ENCODE data around the gene FMNL3. TPM values are rescaled to one million over a fixed set of nuclear protein-coding genes. Genes with fewer than 3 reads are reported as not detected.
"Not testable (repeated sequence)": the region's sequence is repeated elsewhere in the genome, so short reads cannot be mapped to it uniquely, and the experiment has no call there.

The FMNL3 gene
- polyA plus RNA-seq, 1 of the 3 experiments (the other 2 are of a cell fraction) = 10.2 TPM

- H3F3A ChIP-seq (replicated peaks; ENCODE audit: insufficient read depth); H3K4me1 ChIP-seq (ENCODE audit: control insufficient read depth in 1 of 2, insufficient read depth in 2 of 2, low read depth in 1 of 2, low read length in 1 of 2); H2AFZ ChIP-seq (ENCODE audit: low read depth); H3K9me2 ChIP-seq; H4K20me1 ChIP-seq (ENCODE audit: insufficient read depth); H3K4me3 ChIP-seq (ENCODE audit: low read depth in 2 of 2, low read length in 1 of 2); DNase-seq; H3K9me3 ChIP-seq; H3K36me3 ChIP-seq (replicated peaks in 1 of 2; ENCODE audit: control insufficient read depth in 1 of 2, insufficient read depth in 2 of 2, low read length in 1 of 2); H3K4me2 ChIP-seq; POLR2A ChIA-PET; H3K27me3 ChIP-seq (ENCODE audit: insufficient read depth); H3K79me2 ChIP-seq (ENCODE audit: insufficient read depth); H3K27ac ChIP-seq (ENCODE audit: low read depth in 2 of 2, low read length in 1 of 2); H3K9ac ChIP-seq: not testable (repeated sequence)
- 94% methylated on average over 4 of the region's 4 CpGs for WGBS (ENCODE audit: low lambda C conversion rate)
- CTCF ChIA-PET = interaction anchor here (1.1 to 1.8 kb wide), 2 partner anchors 18 to 25 kb away, joined by 3 to 5 read pairs; partner anchors contain the start of gene PRPF40B
Measured at GRCh38 chr12:49605539-49605938, 101.7 kb downstream of the FMNL3 start, which contains the start of gene FAM186B. Gene FAM186B (minus strand): TSS chr12:49605639. CDS start chr12:49605477, 162 bp downstream.

- Histone ChIP-seq H3K4me2 (no peak overlapping the region), H3K9ac (no peak overlapping the region), H3K9me3 (no peaks in the 10 kb centered on the region), H4K20me1 (ENCODE audit: insufficient read depth) (no peaks in the 10 kb centered on the region), H3K9me2 (no peaks in the 10 kb centered on the region), H3K27me3 (ENCODE audit: insufficient read depth) (no peaks in the 10 kb centered on the region), H3F3A (replicated peaks; ENCODE audit: insufficient read depth) (no peaks in the 10 kb centered on the region), H3K27ac (ENCODE audit: low read depth in 2 of 2, low read length in 1 of 2) (no peak overlapping the region; a peak in 1 of 4 replicates), H3K4me3 (ENCODE audit: low read depth in 2 of 2, low read length in 1 of 2) (no peak overlapping the region), H2AFZ (ENCODE audit: low read depth) (no peak overlapping the region), H3K36me3 (replicated peaks in 1 of 2; ENCODE audit: control insufficient read depth in 1 of 2, insufficient read depth in 2 of 2, low read length in 1 of 2) (peaks cover 4% of the 10 kb centered on the region in 2 experiments), H3K4me1 (ENCODE audit: control insufficient read depth in 1 of 2, insufficient read depth in 2 of 2, low read depth in 1 of 2, low read length in 1 of 2) (peaks cover 0 to 2% of the 10 kb centered on the region in 2 experiments; a peak in 1 of 4 replicates), H3K79me2 (ENCODE audit: insufficient read depth) (no peaks in the 10 kb centered on the region)
- no peak for DNase-seq
- POLR2A ChIA-PET = no interaction called here
- CTCF ChIA-PET = interaction anchor here (1.0 to 1.8 kb wide), 3 partner anchors 19 to 136 kb away, joined by 3 to 5 read pairs (median 3); partner anchors contain the start of genes PRPF40B and TMBIM6
- no peak for TF ChIP-seq RXRA (IDR thresholded peaks at IDR 0.05; ENCODE audit: borderline replicate concordance, low read depth)
- no peak for TF ChIP-seq USF1 (IDR thresholded peaks at IDR 0.05; ENCODE audit: borderline replicate concordance, low read depth)
- TF ChIP-seq NRF1 (IDR thresholded peaks at IDR 0.05; ENCODE audit: low read depth, low read length) = no peak
- no peak for TF ChIP-seq POLR2AphosphoS5 (IDR thresholded peaks at IDR 0.05; ENCODE audit: low read depth, low read length)
- TF ChIP-seq JUND (IDR thresholded peaks at IDR 0.05) = no peak
- no peak for TF ChIP-seq TEAD4 (IDR thresholded peaks at IDR 0.05; ENCODE audit: borderline replicate concordance, insufficient read depth)
- no peak for TF ChIP-seq IRF3 (IDR thresholded peaks at IDR 0.05; ENCODE audit: low read depth, low read length)
- no peak for TF ChIP-seq CHD2 (IDR thresholded peaks at IDR 0.05; ENCODE audit: low read length, partially characterized antibody)
- no peak for TF ChIP-seq USF2 (IDR thresholded peaks at IDR 0.05; ENCODE audit: borderline replicate concordance, low read depth, low read length)
- WGBS (ENCODE audit: low lambda C conversion rate) = 86% methylated on average over 5 of the region's 5 CpGs
Measured at GRCh38 chr12:49604856-49605255, 102.3 kb downstream of the FMNL3 start.
